HG03280 (cell line): Measurements from ENCODE around the gene SNUPN.

Source experiments
- ATAC-seq: cut with Tn5 transposase; IDR thresholded peaks from one replicate; pipeline ENCODE4 v1.9.1; 2021; ENCODE audit warnings: mild to moderate bottlenecking, moderate library complexity; ENCODE audit not compliant: unreplicated experiment

The SNUPN gene

DNA sequence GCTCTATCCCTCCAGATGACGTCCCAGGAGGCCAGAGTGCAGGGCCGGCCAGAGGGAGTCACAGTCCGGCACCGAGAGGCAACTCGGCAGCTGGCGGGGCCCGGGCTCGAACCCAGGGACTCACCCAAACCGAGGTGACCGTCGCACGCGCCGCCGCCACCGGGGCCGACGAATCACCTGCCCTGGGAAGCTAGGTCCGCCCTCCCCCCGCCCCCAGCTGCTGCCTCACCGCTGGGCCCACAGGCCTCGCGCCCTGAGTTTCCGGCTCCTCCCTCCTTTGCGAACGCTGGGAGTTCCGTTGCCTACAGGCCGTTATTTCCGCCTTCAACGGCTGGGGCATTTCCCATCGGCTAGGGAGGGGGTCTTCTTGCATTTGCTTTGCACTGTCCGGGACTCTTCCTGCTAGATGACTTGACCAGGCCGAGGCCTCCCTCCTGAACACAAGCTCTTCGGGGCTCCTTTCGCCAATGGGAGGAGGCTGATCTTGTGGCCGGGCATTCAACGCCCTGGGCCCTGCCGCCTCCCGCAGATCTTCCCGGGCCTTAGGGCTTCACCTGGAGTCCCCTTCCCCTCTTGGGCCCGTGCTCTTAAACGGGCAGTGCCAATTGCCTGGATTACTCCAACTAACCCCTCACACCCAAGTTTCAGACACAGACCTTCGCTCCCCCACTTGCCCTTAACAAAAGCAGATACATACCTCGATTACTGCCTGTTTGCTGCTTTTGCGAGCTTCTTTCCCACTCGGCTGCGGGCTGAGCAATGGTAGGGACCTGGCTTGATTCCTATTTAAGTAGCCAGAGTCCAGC lies at the start of gene SNUPN:
SNUPN (minus strand) TSS at position 184 of the 806 bp plus-strand sequence. CDS start 4,674 bp downstream, outside the sequence.
- peak; percentile 84 for ATAC-seq

- no peak for ATAC-seq
These were observed 48.8 kb upstream of the SNUPN start for GRCh38 chr15:75674366-75674765.

- no peak for ATAC-seq
These were observed 48.1 kb upstream of the SNUPN start for GRCh38 chr15:75673426-75674235.

DNA sequence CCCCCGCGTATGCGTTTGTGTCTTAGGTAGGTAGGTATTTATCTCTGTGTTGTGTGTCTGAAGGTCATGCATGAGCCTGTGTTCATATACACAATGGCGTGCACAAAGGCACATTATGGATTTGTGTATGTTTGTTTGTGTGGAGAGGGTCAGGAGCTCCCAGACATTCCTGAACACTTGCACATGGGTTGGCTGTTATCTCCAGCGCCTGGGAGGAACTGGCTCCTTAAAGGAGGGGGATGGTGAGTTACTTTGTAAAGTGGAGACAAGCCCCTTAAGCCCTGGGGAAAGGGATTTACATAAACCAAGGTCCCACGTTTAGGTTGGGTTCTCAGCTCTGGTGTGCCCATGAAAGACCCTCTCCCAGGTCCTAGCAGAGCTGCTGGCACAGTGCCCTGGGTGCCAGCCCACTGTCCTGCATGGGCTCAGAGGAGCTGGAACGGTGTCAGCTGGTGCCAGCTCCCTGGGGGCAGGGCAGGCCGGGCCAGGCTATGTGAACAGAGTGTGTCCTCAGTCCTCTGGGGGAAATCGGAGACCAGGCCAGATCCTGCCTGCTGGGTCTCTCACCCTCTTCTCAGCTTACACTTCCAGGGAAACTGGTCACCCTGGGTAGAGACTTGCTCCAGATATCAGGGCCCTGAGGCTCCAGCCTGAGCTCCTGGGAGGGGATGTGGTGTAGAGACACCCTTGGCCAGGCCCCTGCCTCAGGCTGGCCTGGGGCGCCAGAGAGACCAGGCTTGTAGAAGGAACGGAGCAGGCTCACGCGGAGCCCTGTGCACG lies 47.3 kb upstream of the SNUPN start:
- no peak for ATAC-seq

DNA sequence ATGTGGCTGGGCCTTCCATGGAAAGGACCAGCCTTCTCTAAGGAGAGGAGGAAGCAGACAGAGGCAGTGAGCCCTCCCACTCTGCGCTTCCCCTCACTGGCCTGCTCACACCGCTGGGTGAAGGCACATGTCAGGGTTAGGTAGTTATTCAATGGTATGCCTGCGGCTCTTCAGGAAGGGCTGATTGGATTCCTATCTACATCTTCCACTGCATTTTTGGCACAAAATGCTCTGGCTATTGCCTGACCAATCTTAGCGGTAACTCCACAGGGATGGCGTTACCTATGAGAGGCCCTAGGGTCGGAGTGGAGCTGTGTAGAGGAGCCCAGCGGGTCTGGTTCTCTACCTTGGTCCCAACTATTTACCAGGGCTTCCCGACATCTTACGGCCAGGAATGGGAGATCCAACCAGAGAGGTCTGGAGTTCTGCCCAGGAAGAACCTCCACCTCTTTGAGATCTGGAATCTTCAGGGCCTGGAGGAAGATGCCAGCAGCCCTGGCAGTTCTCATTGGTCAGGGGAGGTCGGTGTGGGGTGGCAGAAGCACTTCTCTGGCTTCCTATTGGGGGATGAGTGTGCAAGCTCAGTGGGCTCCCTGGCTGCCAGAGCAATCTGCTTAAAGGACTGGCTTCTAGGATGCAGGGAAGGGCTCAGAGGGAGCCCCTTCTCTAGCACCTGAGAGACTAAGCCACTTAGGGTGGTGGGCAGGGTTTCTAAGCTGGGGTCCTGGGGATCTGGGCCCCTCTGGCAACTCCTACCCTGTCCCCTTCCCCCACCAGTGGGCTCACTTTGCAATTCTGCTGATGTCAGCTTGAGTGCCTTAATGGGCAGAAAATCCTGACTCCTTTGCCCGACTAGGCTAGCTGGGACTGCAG lies 46.4 kb upstream of the SNUPN start:
- ATAC-seq = no peak

- ATAC-seq = no peak
These were observed 44.3 kb upstream of the SNUPN start for GRCh38 chr15:75669879-75670212.

GRCh38 chr15:75669191-75669878 lies 43.8 kb upstream of the SNUPN start:
- no peak for ATAC-seq

DNA sequence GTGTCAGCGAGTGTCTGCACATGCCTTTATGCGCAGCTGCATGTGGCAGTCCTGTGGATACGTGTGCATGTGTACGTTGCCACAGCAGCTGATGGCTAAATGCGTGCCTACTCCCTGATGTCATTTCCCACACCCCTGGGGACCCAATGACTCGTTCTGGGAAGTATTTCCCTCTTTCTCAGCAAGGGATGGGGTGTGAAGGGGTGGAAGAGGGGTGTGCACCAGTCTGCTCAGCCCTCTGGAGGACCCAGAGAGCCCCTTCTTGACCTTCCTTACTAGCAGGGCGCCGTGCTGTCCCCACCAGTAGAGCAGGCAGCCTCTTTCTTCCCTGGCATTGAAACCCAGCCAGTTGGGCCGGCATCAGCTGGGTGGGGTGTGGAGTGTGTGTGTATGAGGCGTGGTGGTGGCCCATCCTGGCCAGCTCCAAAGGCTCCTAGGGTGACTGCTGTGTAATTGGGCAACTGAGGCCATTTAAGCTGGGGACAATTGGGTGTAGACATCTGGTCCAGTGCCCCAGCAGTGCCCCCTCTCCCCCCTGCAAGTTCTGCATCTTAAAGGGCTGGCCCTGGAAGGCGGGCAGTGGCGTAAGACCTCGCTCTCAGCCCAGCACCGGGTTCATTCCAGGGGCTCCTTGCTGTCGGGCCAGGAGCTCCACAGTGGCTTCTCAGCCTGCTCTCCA lies 41.4 kb upstream of the SNUPN start:
- no peak for ATAC-seq

- ATAC-seq = no peak
These were observed 38.5 kb upstream of the SNUPN start for GRCh38 chr15:75663931-75664421.

DNA sequence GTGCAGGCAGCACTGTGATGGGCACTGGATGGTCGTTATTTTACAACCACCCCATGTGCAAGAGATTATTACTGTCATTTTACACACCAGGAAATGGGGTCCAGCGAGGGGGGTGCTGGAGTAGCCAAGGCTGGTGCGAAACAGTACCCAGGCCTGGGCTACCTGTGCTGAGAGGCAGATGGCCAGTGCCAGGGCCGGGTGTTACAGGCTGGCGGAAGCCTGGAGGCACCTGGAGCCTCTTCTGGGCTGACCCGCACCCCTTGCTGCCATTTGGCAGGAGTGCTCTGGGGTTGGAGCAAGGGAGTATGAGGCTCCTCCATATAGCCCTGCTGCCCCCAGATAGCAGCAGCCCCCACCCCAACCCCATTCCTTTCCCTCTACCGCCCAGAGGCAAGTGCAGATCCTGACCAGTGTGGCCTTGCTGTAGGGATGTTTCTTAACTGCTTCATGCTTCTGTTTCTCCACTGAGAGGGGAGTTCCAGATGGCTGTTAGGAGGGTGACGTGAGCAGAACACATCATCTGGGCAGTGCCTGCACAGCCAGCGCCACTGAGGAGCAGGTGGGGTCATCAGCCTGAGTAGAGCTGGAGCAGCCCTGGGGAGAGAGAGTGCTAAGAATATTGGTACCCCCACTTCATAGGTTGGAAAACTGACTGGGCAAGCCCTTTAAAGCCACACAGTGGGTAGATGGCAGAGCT lies 37.4 kb upstream of the SNUPN start:
- ATAC-seq = no peak

DNA sequence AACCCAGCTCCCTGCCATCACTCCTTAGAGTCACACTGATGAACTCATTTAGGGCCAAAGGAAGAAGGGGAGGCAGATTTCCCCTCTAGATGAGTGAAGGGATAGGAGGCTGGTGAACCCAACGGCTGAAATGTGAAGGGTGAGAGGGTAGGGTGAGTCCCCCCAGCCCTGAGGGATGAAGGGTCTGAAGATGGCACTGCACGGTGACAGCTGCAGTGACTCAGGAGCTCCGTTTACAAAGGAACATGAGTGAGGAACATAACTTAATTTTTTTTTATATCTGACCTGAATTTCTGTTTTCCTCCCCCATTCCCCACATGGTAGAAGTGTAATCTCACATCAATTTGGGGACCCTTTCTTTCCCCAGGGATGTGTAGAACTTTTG lies 36.2 kb upstream of the SNUPN start:
- ATAC-seq = no peak

GRCh38 chr15:75661100-75661755 lies 35.7 kb upstream of the SNUPN start:
- no peak for ATAC-seq

GRCh38 chr15:75659928-75660645 lies 34.6 kb upstream of the SNUPN start:
- no peak for ATAC-seq

DNA sequence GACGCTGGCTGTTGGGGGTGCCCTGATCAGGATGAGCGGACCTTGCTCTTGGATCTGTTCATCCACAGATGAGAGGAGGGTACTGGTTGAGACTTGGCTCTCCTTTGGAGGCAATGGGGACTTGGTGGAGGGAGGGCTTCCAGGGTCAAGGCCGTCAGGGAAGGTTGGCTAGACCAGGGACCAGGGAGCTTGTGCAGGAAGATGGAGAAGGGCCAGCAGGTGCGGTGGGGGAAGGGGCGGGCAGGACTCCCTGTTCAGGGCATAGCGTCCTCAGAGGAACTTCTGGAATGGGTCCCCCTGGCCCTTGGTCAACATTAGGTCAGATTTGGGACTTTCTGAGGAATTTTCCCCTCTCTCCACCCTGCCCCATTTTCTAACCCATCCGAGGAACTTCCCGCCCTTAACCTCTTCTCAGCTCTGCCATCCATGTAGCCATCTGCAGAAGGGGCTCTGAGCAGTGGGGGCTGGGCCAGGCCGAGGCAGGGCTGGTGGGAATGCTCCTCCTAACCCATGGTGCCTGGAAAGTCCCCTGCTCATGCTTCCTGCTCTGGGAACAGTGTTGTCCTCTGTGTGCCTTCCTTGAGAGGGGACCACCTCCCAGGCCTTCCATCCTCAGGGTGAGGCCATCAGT lies 33.7 kb upstream of the SNUPN start:
- ATAC-seq = no peak

- no peak for ATAC-seq
These were observed 31.3 kb upstream of the SNUPN start for GRCh38 chr15:75656813-75657212.

DNA sequence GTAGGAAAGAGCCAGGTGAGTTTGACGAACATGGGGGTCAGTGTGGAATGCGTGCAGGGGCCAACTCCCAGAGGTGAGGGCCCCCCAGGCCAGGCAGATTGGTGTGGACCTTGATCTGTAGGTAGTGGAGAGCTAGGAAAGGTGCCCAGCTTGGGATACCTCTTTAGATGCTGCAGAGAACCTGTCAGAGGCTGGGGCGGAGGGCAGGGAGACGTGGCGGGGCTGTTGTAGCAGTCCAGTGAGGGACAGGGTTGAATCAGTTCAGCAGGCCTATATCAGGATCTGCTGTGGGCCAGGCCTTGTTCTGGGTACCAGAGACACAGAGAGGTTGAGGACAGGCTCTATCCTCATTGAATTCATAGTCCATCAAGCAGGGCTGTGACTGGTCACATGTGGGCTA lies 30.8 kb upstream of the SNUPN start:
- no peak for ATAC-seq

DNA sequence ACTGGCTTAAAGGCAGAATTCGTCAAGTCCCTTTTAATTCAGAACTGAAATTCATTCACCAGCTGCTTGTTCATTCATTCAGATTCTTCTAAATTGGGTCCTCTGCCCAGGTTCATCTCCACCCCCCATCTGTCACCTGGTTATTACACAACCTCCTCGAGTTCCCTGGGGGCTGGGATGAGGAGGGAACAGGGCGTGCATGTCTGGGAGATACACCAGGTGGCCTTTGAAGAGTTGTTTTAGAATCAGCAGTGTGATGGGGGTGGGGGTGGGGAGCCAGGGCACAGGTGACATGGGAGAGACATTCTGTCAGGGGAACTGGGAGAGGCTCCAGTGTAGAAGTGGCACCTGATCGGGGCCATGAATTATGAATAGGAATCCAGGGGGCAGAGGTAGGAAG lies 30.4 kb upstream of the SNUPN start:
- no peak for ATAC-seq
